GM23248 (cell line): ENCODE measurements around the gene CALM1. TPM values are rescaled to one million over a fixed set of nuclear protein-coding genes. Genes with fewer than 3 reads are reported as not detected.

Source experiments
- DNase-seq: peaks from one replicate; pipeline ENCODE4 v3.0.0-alpha.2; 2015
- H2AFZ ChIP-seq: fragments of 200-600 bp; sonication (generic); 2 replicates; pipeline ENCODE4 v1.6.1; 2016; ENCODE audit warnings: antibody characterized with exemption
- H3F3A ChIP-seq: fragments of 200-600 bp; sonication (generic); 2 replicates; pipeline ENCODE4 v1.6.1; 2016; ENCODE audit warnings: mild to moderate bottlenecking, antibody characterized with exemption, mixed run types; ENCODE audit not compliant: insufficient read depth
- H3K27ac ChIP-seq: fragments of 200-600 bp; sonication (generic); 2 replicates; pipeline ENCODE4 v1.5.1; 2016; ENCODE audit warnings: mild to moderate bottlenecking
- H3K27me3 ChIP-seq: fragments of 200-600 bp; sonication (generic); replicated peaks from 2 replicates; pipeline ENCODE4 v1.6.1; 2016; ENCODE audit warnings: mild to moderate bottlenecking; ENCODE audit not compliant: insufficient read depth
- H3K36me3 ChIP-seq: fragments of 200-600 bp; sonication (generic); 2 replicates; pipeline ENCODE4 v1.6.1; 2016; ENCODE audit warnings: low read depth, mild to moderate bottlenecking
- H3K4me1 ChIP-seq: fragments of 200-600 bp; sonication (generic); 2 replicates; pipeline ENCODE4 v1.6.1; 2016; ENCODE audit warnings: mild to moderate bottlenecking; ENCODE audit not compliant: insufficient read depth
- H3K4me2 ChIP-seq: fragments of 200-600 bp; sonication (generic); one replicate; pipeline ENCODE4 v1.6.1; 2016; ENCODE audit warnings: mild to moderate bottlenecking; ENCODE audit not compliant: unreplicated experiment
- H3K4me3 ChIP-seq: fragments of 200-600 bp; sonication (generic); 2 replicates; pipeline ENCODE4 v1.5.1; 2016; ENCODE audit warnings: mild to moderate bottlenecking
- H3K79me2 ChIP-seq: fragments of 200-600 bp; sonication (generic); 2 replicates; pipeline ENCODE4 v1.6.1; 2016; ENCODE audit warnings: mild to moderate bottlenecking; ENCODE audit not compliant: insufficient read depth
- H3K9ac ChIP-seq: fragments of 200-600 bp; sonication (generic); 2 replicates; pipeline ENCODE4 v1.6.1; 2016; ENCODE audit warnings: mild to moderate bottlenecking
- H3K9me2 ChIP-seq: fragments of 200-600 bp; sonication (generic); 2 replicates; pipeline ENCODE4 v1.6.1; 2016; ENCODE audit warnings: mixed run types, mild to moderate bottlenecking, moderate library complexity; ENCODE audit not compliant: insufficient read depth
- H3K9me3 ChIP-seq: fragments of 200-600 bp; sonication (generic); one replicate; pipeline ENCODE4 v1.6.1; 2017; ENCODE audit warnings: low read depth
- H4K20me1 ChIP-seq: fragments of 200-600 bp; sonication (generic); 2 replicates; pipeline ENCODE4 v1.6.0; 2016; ENCODE audit not compliant: insufficient read depth
- EZH2 ChIP-seq: fragments of 200-600 bp; sonication (generic); IDR thresholded peaks from 2 replicates; pipeline ENCODE4 v1.6.1; 2018; ENCODE audit warnings: antibody characterized with exemption, mild to moderate bottlenecking; ENCODE audit not compliant: insufficient read depth, poor library complexity, severe bottlenecking
- EZH2phosphoT487 ChIP-seq: fragments of 200-600 bp; sonication (generic); IDR thresholded peaks from 2 replicates; pipeline ENCODE4 v1.6.1; 2018; ENCODE audit warnings: antibody characterized with exemption, moderate library complexity, mild to moderate bottlenecking, low read depth; ENCODE audit not compliant: insufficient read depth
- WGBS, 2 experiments: methylation state at CpG; one replicate each; pipeline ENCODE4 v1.1.6; 2015 to 2017; ENCODE audit warnings: low lambda C conversion rate in 2 of 2, low coverage in 1 of 2; ENCODE audit errors: missing lambda C conversion rate in 2 of 2; 5-methylcytosine and 5-hydroxymethylcytosine counted together
- in situ Hi-C: fragments of 300-500 bp; cut with MboI; formaldehyde crosslinking; loops from 2 replicates; pipeline ENCODE4 v1.15.0; 2020
- polyA plus RNA-seq: library from polyadenylated mRNA; unstranded; fragments of >200 nt; fragmentation: Nextera tagmentation; extraction: Ambion mirVana; gene quantifications from 2 replicates; pipeline ENCODE4 v1.2.1, GENCODE V29; 2016
- total RNA-seq: library from RNA; depleted of rRNA; stranded (reverse); fragments of >200 nt; shearing (Covaris generic); gene quantifications from 2 replicates; pipeline ENCODE4 v1.2.3, GENCODE V29; 2014

The CALM1 gene
- total and polyA plus RNA-seq, 2 experiments from 2014 or later = 281 to 782 TPM

GRCh38 chr14:90434370-90435020 is 37.7 kb downstream of the CALM1 start:
- Histone ChIP-seq H3K36me3 (no peaks in the 10 kb centered on the region), H3K9ac (no peak overlapping the region), H3K9me3 (no peaks in the 10 kb centered on the region), H3K4me1 (no peaks in the 10 kb centered on the region), H3K27ac (no peak overlapping the region), H3K27me3 (no peaks in the 10 kb centered on the region; the same call in none of the 2 replicates), H3F3A (no peaks in the 10 kb centered on the region), H3K9me2 (no peaks in the 10 kb centered on the region), H3K79me2 (no peaks in the 10 kb centered on the region), H3K4me3 (no peak overlapping the region), H4K20me1 (no peaks in the 10 kb centered on the region), H3K4me2 (no peak overlapping the region), H2AFZ (no peak overlapping the region)
- WGBS, 2 experiments = 73 to 80% methylated on average over 9 of the region's 9 CpGs
- DNase-seq = no peak
- in situ Hi-C loops = no loop called here
- no peak for TF ChIP-seq EZH2
- TF ChIP-seq EZH2phosphoT487 = no peak

- no peak overlapping the region for H3K9ac ChIP-seq
- TF ChIP-seq EZH2 (no peak), EZH2phosphoT487 (no peak)
- no peak overlapping the region for H3K4me3 ChIP-seq
- in situ Hi-C loops = no loop called here
- no peak overlapping the region for H3K4me2 ChIP-seq
- 85 to 88% methylated on average over 6 of the region's 6 CpGs for WGBS, 2 experiments
- H3K9me3 ChIP-seq = no peaks in the 10 kb centered on the region
- no peak for DNase-seq
- H4K20me1 ChIP-seq = no peaks in the 10 kb centered on the region
- no peaks in the 10 kb centered on the region for H3F3A ChIP-seq
- H3K4me1 ChIP-seq = no peaks in the 10 kb centered on the region
- no peaks in the 10 kb centered on the region for H3K79me2 ChIP-seq
- H3K9me2 ChIP-seq = no peaks in the 10 kb centered on the region
- H3K36me3 ChIP-seq = no peaks in the 10 kb centered on the region
- H2AFZ ChIP-seq = no peak overlapping the region
- no peak overlapping the region for H3K27ac ChIP-seq
- no peaks in the 10 kb centered on the region for H3K27me3 ChIP-seq
These were observed 42.0 kb downstream of the CALM1 start for GRCh38 chr14:90438841-90439240.

DNA sequence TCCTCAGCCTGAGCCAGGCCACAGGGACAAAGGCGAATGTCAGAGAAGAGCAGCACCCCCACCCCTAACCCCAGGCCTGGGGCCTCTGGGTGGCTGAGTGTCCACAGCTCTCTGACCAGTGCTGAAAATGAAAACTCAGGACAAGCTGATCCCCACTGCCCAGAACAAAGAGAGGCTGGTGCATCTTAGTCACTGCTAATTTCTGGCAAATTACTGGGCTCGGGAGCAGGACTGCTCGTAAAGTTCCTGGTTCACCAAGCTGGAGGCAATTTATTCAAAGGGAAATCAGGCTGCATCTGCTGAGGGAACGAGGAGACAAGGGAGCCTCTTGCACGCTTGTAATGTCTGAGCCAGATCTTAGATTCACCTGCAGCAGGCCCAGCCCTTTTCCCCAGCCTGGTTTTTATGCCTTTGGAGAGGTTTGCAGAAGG is 43.2 kb downstream of the CALM1 start:
- Histone ChIP-seq H3K4me1 (no peaks in the 10 kb centered on the region), H3K9me2 (no peaks in the 10 kb centered on the region), H2AFZ (no peak overlapping the region), H3K9me3 (no peaks in the 10 kb centered on the region), H3K27ac (no peak overlapping the region), H3K79me2 (no peaks in the 10 kb centered on the region), H4K20me1 (no peaks in the 10 kb centered on the region), H3F3A (no peaks in the 10 kb centered on the region), H3K27me3 (no peaks in the 10 kb centered on the region), H3K36me3 (no peaks in the 10 kb centered on the region), H3K4me3 (no peak overlapping the region), H3K4me2 (no peak overlapping the region), H3K9ac (no peak overlapping the region)
- WGBS, 2 experiments = 12% methylated on average over 5 of the region's 5 CpGs
- in situ Hi-C loops = no loop called here
- TF ChIP-seq EZH2phosphoT487 (no peak), EZH2 (no peak)
- DNase-seq = peak; percentile 10

GRCh38 chr14:90440592-90440991 is 43.8 kb downstream of the CALM1 start:
- H3K27ac ChIP-seq = no peak overlapping the region
- no peaks in the 10 kb centered on the region for H3K79me2 ChIP-seq
- H3K36me3 ChIP-seq = no peaks in the 10 kb centered on the region
- no peak overlapping the region for H2AFZ ChIP-seq
- H3K27me3 ChIP-seq = no peaks in the 10 kb centered on the region
- H4K20me1 ChIP-seq = no peaks in the 10 kb centered on the region
- no peaks in the 10 kb centered on the region for H3K9me3 ChIP-seq
- WGBS, 2 experiments = 33 to 36% methylated on average over 2 of the region's 2 CpGs
- H3K9me2 ChIP-seq = no peaks in the 10 kb centered on the region
- H3K4me2 ChIP-seq = no peak overlapping the region
- H3K4me1 ChIP-seq = no peaks in the 10 kb centered on the region
- H3F3A ChIP-seq = no peaks in the 10 kb centered on the region
- H3K9ac ChIP-seq = no peak overlapping the region
- in situ Hi-C loops = no loop called here
- TF ChIP-seq EZH2phosphoT487 (no peak), EZH2 (no peak)
- no peak for DNase-seq
- H3K4me3 ChIP-seq = no peak overlapping the region
